GM04504 (cell line): ENCODE results near the gene MEIS1.

Source experiments
- DNase-seq: peaks from one replicate; pipeline ENCODE4 v3.0.0-alpha.2; 2012; ENCODE audit warnings: low read depth

MEIS1 gene

DNA sequence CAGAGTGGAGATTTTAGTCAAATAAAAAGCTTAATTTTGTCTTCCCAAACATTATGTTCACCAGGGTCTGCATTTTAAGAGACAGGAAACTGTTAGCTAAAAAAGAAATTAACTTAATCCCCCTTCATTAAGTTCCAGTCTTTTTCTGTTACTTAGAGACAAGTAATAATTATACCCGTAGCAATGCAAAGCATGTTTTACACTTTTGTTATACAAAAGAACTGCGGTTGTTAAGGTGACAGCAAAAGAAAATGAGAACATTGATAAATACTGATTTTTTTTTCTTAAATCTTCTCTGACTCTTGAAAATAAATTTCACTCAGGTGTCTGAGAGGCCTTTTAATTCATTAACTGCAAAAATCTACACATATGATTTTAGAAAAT lies 101.4 kb downstream of the MEIS1 start:
- DNase-seq = no peak

DNA sequence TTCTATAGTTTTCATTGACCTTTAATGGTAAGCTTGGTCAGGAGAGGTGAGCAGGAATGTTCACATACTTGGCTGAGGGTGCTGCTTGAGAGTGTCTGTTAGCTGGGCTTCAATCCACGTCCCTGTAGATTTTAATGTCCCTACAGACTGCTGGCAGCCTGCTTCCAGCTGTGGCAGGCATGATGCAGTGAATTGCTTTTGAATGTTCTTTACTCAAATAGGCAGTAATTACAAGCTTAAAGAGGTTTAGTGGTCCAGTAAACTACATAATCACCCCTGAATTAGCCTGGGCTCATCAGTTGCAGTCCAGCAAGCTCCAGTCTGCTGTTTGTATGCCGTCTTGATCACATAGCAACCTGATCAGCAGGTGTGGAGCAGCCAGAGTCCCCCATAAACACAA lies 102.1 kb downstream of the MEIS1 start:
- DNase-seq = no peak

DNA sequence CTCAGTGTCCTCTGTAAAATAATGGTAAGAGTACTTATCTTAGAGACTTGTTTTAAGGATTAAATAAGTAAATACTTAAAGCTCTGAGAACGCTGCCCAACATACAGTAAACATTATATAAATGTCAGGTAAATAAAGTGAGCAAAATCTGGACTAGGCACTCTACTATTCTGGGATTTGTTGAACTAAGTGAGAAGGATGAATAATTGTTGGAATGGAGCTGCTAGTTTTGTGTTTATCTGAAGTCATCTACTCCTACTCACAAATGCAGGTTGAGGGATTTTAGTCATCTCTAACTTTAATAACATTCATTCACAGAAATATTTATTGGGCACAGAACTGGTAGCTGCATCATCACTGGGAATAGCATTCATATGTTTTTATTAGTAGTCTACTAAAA lies 103.4 kb downstream of the MEIS1 start:
- no peak for DNase-seq

DNA sequence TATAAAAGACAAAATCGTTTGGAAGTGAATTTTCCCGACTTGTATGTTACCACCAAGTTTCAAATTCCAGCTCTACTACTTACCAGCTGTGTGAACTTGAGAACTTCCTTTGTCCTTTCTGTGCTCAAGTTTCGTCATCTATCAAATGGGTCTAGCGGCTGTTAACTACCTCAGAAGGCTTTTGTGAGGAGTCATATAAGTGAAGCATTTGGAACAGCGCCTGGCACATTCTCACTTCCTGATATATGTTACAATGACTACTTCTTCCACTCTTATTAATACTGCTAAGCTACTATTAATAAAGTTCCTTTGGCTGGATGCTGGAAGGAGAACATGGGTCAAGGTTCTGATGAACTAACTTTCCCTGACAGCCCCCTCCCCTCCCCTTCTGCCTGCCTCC lies 104.5 kb downstream of the MEIS1 start:
- no peak for DNase-seq

DNA sequence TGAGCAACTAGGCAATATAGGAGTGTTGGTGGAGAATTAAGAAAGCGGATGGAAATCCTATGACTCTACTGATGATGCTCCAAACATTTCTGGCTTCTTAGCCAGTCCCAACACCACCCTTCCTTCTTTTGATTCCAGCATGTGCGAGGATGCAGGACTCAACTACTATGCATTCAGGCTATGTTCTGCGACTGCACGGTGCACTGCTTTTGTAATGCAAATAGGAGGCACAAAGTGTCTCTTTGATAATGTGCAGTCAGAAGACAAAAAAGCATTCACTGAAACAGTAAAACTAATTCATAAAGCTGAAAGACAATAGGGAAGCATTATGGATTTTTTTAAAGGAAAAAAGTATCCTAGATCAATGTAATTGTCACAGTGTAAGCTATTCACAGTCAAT lies 106.7 kb downstream of the MEIS1 start:
- no peak for DNase-seq

DNA sequence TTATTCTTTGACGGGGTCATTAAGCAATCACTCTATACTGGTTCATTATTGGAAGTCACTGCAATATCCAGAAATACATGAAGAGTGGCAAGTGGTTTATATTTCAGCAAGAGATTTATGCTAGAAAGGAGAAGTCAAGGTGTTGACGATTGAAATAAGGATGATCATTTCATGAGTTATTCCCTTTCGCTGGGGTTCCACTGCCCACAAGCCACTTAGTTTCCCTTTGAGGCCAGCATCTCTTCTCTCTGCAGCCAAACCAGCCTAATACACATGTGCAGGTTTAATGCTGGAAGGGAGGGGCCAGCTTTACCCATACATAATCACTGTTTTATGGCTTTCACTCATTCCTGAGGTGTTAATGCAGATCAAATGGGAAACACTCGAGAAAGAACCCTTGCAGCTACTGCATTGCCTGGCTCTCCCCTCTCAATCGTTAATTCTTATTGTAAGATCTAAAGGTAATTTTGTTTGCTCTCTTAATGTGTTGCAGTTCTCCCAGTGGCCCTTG lies 108.4 kb downstream of the MEIS1 start:
- no peak for DNase-seq

DNA sequence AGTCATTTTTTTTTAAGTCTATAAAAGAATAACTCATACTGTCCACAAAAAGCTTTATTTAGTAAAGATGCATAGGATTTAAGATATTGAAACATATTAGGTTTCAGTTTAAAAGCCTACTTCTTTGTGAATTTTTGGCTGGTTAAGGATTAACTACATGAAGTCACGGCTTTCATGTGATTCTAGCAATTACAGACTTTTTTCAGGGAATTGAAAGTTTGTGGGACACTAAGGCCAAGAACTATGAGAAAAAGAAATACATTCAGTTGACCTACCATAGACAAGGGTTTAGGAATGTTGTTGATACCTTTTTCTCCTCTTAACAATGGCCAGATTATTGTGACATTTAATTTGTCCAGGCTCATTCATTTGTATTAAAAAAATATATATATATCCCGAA lies 109.3 kb downstream of the MEIS1 start:
- no peak for DNase-seq

DNA sequence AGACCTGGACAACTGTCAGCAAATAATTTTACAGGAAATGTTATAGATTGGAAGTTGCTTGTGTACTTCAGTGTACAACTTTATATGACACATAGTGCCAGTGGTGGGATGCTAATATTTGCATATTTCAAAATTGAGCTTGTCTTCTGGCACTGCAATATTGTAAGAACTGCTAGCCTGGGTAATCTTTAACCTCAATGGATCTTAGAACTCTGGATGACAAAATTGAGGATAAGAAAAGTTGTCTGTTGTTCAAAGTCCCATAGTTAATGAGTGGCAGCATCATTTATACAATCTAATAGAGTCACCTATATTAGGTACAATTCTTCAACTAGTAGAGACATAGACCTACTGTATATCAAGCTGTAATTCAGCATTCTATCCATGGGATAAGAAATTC lies 110.3 kb downstream of the MEIS1 start:
- DNase-seq = no peak

DNA sequence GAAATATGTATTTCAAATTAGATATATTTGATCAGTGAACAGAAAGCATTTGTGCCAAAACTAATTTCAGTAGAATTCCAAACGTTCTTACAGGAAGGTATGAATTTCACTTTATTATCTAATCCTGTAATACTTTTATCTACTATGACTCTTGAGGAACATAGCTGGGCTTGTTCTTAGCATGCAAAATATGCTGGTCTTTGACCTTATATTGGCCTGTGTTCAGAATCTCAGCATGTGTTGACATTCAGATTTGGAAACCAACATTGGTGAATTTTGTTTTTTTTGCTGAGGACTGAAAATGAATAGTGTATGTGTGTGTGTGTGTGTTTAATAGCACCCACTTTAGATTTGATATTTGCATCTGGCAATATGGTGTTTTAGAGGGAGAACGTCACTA lies 112.2 kb downstream of the MEIS1 start:
- no peak for DNase-seq

DNA sequence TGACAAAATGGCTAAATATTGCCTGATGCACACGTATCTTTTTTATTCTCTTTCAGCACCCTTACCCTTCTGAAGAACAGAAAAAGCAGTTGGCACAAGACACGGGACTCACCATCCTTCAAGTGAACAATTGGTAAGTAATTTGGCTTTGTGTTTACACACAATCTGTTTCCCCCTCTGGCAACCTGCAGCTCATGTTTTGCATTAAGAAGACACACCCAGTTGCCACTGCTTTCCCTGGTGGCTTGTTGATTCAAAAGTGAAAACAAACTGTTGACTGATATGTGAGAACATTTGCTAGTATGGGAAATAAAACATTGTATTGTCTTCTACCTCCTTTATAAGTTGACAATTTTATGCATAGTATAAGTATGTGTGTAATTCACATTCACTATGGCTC lies 113.0 kb downstream of the MEIS1 start:
- no peak for DNase-seq

DNA sequence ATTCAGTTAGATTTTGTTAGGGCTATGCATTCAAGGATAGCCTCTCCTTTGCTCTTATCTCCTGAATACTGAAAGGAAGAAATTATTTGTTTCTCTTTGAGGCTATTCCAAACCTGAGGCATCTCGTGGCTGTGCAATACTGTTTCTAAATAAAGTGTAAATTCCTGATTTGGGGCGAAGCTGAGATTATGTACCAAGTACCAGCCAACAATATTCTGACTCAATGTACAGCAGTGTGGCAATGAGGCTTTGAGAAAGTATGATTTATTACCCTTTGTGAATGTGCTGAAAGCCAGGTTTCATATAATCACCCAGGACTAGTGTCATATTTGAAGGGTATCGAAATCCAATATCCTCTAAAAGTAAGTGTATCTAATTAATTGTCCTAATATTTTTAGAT lies 113.5 kb downstream of the MEIS1 start:
- no peak for DNase-seq

DNA sequence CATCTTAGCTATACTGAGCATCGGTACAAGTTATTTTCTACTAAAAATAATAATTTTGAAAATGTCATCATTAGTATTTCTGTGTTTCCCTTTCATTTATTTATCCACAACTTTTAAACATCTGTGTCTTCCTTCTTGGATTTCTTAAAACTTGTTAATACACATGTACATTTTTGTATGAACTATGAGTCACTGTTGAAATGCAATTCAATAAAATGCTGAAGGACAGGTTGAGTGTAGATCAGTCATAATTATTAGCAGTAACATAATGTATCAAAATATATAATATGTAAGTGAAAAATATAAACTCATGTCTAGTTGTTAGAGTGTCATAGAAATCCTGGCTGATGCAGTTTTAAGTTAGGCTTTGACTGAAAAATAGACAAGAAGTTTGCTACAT lies 115.9 kb downstream of the MEIS1 start:
- no peak for DNase-seq

DNA sequence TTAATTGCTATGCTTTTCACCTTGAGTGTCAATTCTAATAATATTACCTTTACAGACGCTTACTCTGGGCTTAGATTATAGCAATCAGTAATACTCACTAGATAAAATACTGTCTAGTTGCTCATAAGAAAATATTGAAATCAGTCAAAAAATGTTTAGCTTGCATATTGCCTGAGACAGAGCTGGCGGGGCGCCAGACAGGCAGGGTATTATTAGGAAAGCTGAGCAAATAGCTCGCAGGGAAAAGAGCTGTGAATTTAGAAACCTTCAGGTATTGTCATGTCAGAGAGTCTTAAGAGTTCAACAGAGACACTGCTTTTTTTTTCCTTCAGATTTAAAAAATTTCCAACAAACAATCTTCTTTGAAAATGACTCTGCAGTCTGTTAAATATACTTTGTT lies 118.4 kb downstream of the MEIS1 start:
- no peak for DNase-seq

DNA sequence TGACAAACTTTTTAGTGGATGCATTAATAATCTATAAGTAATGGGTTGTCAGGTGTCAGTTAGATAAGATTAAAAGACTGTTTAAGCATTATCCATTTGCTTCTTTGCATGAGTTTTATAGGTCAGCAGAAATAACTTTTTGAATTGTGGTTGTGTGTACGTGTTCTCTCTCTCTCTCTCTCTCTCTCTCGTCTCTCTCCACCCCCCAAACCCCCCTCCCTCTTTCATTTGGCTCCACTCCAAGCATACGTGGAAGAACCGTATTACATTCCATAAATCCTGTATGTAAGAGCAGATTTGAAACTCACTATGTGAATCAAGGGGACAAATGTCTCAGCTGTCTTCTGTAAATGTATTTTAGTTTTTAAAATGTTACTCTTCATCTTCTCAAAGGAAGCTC lies 120.2 kb downstream of the MEIS1 start:
- no peak for DNase-seq

DNA sequence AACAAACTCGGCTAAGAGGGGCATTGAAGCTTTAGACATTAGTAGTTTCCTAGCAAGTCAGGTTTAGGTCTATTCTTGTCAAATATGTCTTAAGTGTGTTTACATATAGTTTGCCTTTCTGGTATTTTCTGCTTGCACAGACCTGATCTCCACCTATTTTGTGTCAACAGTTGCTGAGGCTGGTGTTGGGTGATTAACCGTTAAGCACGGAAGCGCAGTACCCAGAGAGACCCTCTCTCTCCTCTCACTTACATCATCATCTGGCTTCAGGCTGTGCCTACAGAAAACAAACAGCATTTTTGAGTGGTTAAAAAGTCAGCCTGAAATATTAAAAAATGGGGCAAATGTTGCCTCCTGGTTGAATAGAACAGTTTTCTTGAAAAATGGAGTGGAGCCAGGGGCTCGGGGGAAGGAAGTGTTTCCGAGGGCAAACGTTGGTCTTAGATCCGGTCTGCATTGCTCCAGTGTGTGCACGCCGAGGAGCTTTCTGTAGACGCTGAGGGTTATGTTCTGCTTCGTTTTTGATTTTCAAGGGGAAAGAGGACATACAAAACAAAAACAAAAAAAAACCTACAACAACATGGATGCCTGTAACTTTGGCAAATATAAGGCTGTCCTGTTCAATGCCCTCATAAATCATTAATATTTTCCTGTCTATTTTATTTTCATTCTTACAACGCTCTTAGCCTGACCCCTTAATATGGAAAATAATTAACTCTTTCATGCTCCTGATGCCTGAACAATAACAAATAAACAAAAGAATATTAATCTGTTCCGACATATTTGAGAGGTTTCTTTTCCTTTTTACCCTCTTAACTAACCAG lies 120.8 kb downstream of the MEIS1 start:
- DNase-seq = no peak

DNA sequence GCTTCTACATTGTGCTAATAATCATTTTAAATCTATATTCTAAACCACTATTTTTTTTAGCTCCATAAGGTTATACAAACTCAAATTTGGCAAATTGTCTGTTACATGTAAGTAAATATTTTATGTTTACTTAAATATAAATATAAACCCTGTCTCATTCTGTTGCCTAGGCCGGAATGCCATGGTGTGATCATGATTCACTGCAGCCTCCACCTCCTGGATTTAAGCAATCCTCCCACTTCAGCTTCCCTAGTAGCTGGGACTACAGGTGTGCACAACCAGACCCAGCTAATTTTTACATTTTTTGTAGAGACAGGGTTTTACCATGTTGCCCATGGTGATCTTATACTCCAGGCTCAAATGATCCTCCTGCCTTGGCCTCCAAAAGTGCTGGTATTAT lies 124.7 kb downstream of the MEIS1 start:
- DNase-seq = no peak

DNA sequence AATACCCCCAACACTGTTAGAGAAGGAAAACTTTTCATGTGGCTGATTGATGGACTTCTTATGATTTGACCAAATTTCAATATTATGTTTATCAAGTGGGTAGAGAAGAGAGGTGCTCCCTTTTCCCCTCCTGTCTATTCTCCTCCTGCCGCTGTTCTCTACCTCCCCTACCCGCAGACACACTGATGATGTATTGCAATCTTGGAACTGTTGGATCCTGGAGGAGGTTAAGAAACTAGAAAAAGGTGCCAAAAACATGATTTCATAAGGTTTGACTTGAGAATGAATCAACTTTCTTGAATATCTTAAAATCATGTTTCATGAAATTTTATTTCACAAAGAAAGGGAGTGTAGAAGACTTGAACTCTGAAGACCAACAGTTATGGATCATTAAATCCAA lies 125.8 kb downstream of the MEIS1 start:
- DNase-seq = no peak

DNA sequence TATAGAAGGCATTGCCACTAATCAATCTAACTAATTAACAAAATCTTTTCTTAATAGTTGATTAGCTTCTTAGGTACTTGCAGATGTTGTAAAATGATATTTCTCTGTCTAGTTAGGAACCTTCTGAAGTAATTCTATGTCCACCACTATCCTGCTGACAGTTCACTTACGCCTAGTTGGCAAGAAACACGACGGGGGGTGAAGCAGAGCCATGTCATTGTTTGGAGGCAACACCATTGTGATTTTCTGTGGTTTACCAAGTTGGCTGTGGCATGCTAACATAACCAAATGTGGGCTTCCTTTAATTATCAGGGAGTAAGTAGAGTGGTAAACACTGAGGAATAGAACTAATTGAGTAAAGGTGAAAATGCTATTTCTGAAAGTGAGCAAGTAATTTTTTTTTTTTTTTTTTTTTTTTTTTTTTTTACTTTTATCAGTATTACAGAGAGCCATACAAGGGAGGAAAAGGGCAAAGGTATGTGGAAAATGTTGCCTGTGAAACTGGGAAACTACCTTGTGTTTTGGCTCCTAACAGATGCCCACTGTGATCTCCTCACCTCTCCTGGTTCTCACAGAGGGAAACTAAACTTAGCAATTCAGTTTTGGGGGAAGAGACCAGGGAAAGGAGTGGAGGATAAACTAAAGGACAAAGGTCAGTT lies 126.8 kb downstream of the MEIS1 start:
- no peak for DNase-seq

DNA sequence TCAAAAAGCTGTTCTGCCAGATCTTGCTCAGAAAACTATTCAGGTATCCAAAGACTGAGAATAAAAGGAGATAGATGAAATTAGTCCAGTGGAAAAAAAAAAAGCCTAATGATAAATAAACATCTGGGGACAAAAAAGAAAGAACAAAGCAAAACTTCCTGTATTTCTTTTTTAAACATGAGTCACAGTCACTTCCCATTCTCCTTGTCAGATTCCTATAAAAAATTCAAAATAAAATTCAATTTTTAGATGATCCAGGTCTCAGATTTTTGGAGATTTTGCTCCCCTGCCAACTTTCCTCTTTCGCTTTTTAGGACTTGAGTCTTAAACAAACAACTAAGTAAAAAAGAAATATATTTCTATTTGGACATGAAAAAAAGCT lies 127.4 kb downstream of the MEIS1 start:
- no peak for DNase-seq

DNA sequence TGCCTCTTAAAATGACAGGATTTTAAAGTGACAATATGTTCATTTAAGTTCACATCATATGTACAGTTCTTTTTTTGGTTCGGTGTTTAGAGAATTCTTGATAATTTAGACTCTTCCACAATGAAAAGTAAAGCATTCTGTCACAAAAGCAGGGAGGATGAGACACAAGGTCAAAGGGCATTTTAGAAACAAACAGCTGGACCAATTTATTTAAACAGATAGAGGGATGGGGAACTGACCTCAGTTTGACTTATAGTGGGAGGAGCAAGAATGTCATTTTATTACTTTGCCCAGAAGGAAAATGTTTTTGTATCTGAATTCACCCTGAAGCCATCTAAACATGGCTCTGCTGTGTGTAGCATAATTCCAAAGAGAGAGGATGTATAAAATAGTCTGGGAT lies 128.5 kb downstream of the MEIS1 start:
- no peak for DNase-seq

DNA sequence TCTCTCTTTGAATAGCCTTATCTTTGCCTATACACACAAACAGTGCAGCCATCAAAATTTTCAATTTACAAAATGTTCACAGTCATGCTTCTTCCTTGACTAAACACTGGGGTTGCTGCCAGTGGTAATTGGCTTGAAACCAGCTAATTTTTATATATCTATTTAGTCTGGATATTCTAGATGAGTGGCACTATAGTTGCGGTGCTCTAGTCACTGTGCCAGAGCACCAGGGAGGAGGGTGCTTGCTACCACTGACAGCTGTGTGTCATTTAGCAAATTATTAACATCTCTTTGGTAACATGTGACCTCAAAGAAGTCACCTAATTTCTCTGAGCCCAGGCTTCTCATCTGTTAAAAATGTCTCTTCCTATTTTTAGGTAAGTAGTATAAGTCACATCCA lies 130.4 kb downstream of the MEIS1 start:
- DNase-seq = no peak

DNA sequence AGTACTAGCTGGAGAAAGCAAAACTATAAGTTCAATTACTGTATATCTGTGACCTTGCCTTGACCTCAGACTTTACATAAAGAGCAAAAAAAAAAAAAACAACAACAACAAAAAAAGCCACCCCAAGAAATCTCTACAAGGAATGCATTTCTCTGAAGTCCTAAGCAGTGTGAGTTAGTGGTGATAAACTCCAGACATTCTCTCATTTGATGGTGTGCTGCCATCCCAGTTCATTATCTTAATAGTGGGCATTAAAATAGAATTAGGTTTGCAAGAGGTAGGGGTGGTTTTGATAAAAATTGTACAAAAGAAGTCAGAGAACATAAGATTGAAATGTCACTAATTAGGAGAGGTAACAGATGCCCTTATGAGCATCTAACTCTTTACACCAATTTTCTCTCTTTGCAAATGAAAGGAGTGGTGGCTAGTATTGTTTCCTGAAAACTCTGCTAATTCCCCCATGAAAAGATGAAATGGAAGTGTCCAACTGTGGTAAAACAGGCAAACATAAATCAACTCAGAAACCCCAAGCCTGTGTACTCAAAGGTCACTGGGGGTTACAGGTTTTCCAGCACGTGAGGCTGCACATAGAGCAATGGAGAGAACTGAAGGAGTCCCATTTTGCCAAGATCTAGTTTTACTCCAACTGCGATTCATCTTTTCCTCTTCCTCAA lies 131.9 kb downstream of the MEIS1 start:
- DNase-seq = no peak

DNA sequence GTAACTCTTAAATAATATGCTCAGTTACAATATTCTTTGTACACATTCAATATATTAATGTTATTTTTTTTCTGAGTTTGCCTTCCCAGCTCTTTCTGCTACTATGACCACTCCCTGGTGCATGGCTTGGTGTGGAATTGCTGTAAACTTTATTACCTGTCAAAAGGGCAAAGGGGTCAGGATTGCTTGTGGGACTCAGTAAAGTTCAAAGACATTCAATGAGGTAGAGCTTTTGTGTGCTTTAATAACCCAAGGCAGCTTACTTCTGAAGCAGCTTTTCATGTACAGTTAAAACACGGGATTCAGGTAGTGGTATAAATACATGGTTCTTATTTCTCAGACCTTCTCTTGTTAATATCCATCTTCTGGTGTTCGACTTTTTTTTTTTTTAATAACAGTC lies 132.8 kb downstream of the MEIS1 start:
- DNase-seq = no peak
